HG03280 (cell line): Measurements from ENCODE around the gene TGFB1I1.

Source experiments
- ATAC-seq: cut with Tn5 transposase; IDR thresholded peaks from one replicate; pipeline ENCODE4 v1.9.1; 2021; ENCODE audit warnings: mild to moderate bottlenecking, moderate library complexity; ENCODE audit not compliant: unreplicated experiment

Gene TGFB1I1

DNA sequence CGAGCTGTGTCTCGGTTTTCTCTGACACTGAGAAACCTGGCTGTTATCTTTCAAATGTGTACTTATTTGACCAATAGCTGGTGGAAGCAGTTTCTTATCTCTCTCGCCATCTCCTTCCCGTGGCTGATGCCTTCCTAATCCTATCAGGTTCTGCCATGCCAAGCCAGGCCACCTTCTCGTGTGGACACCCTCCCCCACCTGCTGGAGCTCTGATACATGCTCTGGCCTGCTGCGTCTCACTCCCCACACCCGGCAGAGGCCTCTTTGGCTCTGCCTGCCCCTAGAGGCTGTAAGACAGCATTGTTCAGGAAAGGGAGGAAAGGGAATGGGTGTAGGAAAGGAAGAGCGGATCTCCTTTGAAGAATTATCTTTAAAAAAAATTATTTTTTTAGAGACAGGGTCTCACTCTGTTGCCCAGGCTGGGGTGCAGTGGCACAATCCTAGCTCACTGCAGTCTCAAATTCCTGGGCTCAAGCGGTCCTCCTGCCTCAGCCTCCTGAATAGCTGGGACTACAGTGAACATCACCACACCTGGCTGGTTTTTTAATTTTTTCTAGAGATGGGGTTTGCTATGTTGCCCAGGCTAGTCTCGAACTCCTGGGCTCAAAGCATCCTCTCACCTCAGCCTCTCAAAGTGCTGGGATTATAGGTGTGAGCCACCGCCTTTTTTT, 20.1 kb upstream of the TGFB1I1 start:
- no peak for ATAC-seq

DNA sequence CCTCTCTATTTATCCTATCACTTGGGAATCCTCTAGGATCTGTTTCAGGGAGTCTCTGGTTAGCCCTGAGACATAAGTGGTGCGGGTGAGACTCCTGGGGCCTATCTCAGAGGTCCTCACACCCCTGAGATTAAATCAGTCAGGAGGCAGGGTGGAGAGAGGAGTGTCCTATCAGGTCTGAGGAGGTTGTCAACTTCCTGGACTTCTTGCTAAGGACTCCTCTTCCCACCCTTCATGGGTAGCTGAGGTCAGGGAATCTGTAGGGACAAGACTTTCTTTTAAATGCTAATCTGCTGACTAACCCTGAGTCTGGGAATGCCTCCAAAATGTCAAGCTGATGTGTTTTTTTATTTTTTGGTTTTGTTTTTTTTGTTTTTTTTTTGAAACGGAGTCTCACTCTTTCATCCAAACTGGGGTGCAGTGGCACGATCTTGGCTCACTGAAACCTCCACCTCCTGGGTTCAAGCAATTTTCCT, 19.3 kb upstream of the TGFB1I1 start:
- ATAC-seq = no peak

DNA sequence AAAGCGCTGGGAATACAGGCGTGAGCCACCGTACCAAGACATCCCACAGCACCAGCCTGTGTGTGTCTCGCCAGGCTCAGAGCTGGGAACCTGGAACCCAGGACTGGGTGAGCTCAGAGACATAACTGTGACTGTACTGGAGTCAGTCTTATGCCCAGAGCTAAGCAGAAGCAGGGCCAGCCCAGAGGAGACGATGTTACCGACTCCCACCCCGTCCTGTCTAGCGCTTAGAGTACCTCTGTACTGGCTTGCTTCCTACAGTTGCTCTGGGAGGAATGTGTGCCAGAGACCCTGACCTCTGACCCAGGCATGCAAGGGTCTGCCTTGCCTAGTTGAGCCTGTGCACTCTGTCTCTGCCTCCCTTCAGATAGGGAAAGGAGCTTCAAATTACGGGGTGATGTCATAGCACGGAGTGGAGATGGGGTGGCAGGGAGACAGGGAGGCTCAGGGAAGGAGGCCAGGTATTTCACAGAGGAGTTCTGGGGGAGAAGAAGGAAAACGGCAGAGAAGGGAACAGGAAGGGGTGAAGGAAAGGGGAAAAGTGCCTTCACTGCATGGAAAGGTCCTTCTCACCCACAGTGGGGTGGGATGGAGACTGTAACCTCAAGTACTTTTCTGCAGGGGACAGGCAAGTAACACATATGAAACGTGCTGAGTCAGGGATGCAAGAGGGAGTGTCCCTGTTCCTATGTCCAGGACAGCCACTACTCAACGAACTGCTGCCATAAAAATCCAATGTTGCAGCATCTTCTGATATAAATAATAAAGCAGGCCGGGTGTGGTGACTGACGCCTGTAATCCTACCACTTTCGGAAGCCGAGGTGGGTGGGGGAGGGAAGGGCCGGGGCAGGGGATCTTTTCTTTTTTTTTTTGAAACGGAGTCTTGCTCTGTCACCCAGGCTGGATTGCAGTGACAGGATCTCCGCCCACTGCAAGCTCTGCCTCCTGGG, 18.4 kb upstream of the TGFB1I1 start:
- no peak for ATAC-seq

DNA sequence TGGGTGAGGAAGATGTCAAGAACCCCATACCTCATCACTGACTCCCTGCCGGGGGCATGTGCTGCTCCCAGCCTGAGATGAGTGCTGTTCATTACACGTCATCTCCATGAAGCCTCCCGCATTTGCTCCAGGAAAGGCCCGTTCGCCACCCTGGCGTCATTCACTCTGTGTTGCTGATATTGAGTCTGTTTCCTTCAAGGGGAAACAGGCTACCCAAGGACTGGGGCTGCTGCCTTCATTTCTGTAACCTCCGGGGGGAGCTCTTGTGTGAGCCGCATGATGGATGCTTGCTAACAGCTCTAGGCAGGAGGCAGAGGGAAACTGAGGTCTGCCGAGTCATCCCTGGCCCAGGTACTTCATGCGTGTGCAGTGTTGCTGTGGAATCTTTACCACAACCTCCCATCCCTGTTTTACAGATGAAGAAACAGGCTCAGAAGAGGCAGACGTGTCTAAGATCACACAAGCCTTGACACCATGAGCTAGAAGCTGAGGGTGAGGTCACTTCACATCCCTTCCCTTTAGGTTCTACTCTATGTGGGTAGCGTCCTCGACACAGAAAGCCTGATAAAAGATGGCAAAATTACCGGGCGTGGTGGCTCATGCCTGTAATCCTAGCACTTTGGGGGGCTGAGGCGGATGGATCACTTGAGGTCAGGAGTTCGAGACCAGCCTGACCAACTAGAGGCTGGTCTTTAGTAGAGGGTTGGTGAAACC, 16.2 kb upstream of the TGFB1I1 start:
- no peak for ATAC-seq

DNA sequence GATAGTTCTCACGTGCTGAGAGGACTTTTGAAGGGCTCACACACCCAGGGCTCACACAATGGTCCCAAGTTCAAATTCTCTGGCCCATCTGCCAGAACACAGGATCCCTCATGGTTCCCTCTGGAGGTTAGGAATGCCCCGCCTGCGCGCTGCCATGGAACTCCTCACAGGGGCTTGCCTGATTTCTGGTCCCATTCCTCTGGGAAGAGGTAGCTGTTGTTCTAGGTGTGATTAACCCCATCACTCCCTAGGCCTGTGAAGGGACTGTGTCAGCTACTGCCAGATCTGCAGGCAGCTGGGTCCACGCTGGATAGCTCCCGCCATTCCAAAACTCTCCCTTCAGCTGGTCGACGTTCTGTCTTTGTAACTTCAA, 15.0 kb upstream of the TGFB1I1 start:
- no peak for ATAC-seq

DNA sequence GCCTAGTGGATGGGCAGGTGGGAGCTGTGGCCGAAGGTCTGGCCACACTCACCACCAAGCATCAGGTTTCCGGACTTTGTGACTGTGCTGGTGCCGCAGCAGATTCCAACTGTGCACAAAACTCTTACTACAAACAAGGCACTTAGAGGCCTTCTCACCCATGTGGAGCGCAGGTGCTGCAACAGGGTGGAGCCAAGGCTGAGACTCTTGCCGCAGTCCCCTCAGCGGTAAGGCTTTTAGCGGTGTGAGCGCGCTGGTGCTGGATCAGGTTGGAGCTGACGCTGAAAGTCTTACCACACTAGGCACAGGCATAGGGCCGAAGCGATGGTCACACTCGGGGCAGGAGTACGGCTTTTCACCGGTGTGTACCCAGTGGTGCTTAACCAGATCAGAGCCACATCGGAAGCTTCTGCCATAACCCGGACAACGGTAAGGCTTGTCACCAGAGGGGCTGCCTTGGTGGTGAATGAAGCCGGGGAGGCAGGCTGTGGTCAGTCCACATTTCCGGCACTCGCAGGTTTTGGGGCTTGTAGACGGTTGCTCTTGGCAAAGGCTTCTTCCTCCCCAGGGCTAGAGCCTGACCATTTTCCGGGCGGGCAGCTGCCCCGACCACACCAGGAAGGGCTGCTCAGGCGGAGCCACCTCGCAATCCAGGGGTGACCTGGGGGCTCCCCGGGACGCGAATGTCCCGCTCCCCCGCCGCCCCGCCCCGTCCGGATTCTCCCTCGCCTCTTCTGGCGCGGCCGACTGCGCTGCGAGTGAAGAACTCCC, 13.7 kb upstream of the TGFB1I1 start:
- ATAC-seq = no peak

DNA sequence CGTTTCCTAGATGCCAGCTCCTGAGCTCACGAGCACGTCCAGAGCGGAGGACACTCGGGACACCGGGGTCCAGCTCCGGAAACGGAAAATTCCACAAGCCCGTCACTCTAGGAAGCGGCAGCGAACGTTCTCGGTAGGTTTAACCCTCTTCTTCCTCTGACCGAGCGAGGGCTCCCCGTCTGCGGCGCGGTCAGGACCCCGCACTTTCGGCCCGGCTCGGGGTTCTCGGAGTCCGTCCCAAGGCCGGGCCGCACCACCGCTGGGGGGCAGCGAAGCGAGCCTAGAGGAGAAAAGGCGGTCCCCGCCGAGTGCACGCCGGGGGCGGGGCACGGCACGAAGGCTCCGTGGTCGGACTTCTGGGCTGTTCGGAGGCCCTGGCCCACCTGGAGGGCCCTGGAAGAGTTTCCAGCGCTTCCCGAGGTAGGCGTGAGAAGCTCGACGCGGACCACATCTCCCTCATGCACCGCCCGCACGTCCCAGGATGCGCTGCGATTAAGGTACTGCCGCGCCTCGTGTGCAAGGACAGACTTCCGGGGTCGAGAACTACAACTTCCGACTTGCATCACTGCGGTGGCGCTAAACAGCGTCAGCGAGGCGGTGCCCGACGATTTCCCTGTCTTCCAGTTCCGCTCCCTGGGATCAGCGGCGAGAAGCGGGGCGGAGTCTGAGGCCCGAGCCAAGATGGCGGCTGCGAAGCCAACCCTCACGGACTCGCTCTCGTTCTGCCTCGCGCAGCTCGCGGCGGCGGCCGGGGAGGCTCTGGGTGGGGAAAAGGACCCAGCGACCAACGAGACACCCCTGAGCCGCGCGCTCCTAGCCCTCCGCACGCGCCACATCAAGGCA, 12.9 kb upstream of the TGFB1I1 start, which contains the start of gene ARMC5:
Gene ARMC5, plus strand, starts transcription at position 658 of the 843 bp plus-strand sequence. Its CDS starts 24 bp downstream, at position 682.
- peak; percentile 69 for ATAC-seq

DNA sequence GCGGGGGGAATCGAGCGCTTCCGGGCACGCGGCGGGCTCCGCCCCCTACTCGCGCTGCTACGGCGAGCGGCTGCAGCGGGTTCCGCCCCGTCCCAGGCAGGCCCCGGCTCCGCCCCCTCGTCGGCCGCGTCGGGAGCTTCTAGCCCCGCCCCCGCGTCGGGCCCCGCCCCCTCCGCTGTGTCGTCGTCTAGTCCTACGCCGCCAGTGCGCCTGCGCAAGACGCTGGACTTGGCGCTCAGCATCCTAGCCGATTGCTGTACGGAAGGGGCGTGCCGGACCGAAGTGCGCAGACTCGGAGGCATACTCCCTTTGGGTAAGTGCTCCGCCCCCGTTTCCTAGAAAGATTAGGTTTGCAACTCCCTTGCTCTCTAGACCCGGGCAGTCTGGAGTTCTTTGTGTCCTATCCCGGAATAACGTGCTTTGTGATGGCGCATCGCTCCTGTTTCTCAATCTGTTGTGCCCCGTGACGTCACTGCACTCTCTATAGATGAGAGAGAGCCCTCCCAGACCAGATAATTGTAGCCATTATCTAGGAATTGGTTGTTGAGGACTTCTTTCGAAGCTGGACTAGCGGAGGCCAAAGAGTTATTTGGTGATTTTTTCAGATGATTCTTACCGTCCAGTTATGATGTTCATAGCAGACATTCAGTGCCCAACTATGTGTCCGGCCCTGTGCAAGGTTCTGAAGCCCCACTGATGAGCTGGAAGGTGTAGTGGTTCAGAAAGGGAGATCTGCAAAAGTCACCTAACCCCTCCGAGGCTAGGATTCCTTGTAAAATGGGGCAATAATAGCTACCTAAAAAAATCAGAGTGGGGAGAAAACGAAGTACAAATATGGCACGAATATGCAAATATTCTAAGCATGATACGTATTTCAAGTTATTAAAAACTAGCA, 12.0 kb upstream of the TGFB1I1 start:
- peak; percentile 72 for ATAC-seq

DNA sequence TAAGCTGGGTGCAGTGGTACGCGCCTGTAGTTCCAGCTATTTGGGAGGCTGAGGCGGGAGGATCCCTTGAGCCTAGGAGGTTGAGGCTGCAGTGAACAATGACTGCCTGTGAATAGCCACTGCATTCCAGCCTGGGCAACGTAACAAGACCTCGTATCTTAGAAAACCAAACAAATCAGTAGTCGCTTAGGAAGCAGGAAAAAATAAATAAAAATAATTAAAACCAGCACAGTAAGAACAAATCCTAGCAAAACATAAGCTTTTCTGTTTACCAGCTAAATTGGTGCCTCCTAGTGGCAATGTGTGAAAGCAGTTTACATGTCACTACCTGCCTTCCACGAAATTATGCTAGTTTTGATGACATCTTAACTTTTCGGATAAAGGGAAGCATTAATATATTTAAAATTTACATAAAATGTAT, 11.4 kb upstream of the TGFB1I1 start:
- no peak for ATAC-seq

DNA sequence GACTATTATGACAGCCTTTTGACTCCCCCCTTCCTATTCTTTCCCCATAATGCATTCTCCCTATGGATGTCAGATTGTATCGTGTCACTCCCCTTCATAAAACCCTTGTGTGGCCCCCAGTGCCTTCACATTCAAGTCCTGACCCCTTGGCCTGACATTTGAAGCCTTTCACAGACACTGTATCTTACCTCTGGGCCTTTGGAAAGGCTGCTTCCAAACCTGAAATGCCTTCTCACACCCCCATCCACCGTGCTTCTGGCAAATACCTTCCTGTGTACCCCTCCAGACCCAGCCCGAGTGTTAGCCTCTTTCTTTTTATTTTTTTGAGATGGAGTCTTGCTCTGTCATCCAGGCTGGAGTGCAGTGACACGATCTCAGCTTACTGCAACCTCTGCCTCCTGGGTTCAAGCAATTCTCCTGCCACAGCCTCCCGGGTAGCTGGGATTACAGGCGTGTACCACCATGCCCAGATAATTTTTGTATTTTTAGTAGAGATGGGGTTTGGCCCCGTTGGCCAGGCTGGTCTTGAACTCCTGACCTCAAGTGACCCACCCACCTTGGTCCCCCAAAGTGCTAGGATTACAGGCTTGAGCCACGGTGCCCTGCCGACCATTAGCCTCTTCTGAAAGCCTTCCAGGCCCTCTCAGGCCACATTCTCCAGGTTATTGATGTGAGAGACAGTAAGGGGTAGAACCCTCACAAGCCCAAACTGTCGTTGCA, 10.6 kb upstream of the TGFB1I1 start:
- no peak for ATAC-seq

DNA sequence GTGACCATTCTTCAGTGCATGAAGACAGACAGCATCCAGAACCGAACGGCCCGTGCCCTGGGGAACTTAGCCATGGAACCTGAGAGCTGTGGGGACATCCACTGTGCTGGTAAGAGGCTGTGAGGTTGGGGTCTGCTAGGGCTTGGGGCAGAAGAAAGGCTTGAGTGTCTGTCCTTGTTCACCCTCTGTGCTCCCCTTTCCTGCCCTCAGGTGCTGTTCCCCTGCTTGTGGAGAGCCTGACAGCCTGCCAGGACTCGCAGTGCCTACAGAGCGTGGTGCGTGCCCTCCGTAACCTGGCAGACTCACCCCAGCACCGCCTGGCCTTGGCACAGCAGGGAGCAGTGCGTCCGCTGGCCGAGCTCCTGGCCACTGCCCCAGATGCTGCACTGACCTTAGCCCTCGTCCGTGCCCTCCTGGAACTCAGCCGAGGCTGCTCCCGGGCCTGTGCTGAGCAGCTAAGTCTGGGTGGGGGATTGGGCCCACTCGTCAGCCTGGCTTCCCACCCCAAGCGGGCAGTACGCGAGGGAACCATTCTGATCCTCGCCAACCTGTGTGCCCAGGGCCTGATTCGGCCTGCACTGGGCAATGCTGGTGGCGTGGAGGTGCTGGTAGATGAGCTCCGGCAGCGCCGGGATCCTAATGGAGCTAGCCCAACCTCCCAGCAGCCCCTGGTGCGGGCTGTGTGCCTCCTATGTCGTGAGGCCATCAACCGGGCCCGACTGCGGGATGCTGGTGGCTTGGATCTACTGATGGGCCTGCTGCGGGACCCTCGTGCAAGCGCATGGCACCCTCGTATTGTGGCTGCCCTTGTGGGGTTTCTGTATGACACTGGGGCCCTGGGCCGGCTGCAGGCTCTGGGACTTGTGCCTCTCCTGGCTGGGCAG, 9.8 kb upstream of the TGFB1I1 start:
- ATAC-seq = no peak

DNA sequence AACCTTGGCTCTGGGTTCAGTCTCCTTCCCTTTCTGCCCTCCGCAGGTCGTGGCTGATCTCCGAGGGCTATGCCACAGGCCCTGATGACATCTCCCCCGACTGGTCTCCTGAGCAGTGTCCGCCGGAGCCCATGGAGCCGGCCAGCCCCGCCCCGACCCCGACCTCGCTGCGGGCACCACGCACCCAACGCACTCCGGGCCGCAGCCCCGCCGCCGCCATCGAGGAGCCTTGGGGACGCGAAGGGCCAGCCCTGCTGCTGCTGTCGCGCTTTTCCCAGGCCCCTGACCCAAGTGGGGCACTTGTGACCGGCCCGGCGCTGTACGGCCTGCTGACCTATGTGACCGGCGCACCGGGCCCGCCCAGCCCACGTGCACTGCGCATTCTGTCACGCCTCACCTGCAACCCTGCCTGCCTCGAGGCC, 7.6 kb upstream of the TGFB1I1 start:
- no peak for ATAC-seq

DNA sequence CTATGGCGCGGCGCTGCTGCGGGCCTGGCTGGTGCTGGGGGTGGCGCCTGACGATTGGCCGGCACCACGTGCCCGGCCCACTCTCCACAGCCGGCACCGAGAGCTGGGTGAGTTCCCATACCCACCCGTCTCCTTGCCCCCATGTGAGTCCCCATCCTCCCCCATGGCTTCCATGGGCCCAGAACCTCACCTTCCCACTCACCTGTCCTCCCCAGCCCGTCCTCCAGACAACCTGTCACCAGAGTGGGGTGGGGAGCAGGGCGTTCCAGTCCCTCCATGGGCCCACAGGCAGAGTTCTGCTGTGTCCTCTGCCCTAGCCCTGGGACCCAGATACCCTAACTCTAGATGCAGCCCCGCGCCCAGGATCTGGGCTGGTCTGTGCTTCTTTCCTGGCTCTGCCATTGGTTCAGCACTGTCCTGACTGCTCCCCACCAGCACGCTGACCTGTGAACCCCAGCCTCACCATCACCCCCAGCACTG, 7.1 kb upstream of the TGFB1I1 start:
- no peak for ATAC-seq

DNA sequence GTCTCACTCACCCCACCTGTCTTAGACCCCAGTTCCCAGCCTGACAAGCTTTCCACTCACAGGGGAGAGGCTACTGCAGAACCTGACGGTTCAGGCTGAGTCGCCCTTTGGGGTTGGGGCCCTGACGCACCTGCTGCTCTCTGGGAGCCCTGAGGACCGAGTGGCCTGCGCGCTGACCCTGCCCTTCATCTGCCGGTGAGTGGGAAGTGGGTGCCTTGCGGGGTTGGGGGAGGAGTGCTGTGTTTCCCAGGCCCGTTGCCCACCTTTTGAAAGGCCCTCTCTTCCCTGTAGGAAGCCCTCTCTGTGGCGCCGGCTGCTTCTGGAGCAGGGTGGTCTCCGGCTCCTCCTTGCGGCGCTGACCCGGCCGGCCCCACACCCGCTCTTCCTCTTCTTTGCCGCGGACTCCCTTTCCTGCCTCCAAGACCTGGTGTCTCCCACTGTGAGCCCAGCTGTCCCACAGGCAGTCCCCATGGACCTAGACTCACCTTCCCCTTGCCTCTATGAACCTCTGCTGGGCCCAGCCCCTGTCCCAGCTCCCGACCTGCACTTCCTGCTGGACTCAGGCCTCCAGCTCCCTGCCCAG, 6.1 kb upstream of the TGFB1I1 start:
- ATAC-seq = no peak

DNA sequence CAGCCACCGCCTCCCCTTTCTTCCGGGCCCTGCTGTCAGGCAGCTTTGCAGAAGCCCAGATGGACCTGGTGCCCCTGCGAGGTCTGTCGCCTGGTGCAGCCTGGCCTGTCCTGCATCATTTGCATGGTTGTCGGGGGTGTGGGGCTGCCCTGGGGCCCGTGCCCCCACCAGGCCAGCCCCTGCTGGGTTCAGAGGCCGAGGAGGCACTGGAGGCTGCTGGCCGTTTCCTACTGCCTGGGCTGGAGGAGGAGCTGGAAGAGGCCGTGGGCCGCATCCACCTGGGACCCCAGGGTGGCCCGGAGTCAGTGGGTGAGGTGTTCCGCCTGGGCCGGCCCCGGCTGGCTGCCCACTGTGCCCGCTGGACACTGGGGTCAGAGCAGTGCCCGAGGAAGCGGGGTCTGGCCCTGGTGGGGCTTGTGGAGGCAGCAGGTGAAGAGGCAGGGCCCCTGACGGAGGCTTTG, 5.5 kb upstream of the TGFB1I1 start:
- ATAC-seq = no peak

DNA sequence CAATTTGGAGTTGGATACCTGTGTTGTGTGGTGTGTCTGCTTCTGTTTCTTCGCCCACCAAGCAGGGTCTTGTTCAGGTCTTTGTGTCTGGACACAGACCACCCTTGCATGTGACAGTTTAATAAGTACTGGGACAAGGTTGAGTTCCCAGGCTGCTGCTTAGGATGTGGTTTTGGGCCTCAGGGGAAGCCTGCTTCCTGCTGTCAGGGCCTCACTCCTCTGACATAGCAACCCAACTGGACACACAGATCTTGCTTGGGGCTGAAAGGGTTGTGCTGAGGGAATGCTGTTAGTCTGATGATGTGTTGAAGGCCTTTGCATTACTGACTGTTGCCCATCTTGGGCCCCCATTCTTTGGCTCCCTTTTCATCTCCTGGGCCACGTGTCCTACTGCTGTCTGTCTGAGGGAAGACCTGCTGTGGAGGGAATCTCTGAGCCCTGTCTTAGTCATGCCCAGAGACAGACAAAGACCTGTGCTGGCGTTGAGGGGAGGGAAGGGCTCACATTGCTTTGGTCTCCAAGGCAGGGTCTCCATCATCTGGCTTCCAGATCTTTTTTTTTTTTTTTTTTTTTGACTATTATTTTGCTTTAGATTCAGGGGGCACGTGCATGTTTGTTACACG, 4.7 kb upstream of the TGFB1I1 start:
- no peak for ATAC-seq
